Activated CD4-positive, alpha-beta T cell treated with anti-CD3 and anti-CD28 coated beads for 36 hours (primary cell): ENCODE data around the gene HMGXB4. TPM values are rescaled to one million over a fixed set of nuclear protein-coding genes. Genes with fewer than 3 reads are reported as not detected.

Experiments
- ATAC-seq: fragments of 200-7000 bp; cut with Tn5 transposase; one replicate; pipeline ENCODE4 v1.10.0; 2021; ENCODE audit warnings: mild to moderate bottlenecking, moderate library complexity
- CTCF ChIA-PET: fragments of 350-600 bp; sonication (Branson Sonifier 250); formaldehyde crosslinking; loops from one replicate; lab custom pipeline; 2021; ENCODE audit warnings: antibody characterized with exemption; lab: Charles Lee
- POLR2A ChIA-PET: fragments of 350-600 bp; sonication (Branson Sonifier 250); formaldehyde crosslinking; loops from one replicate; lab custom pipeline; 2021; ENCODE audit warnings: antibody characterized with exemption, inconsistent platforms; lab: Charles Lee
- DNase-seq: peaks from one replicate; pipeline ENCODE4 v3.0.0-alpha.2; 2020
- H3K27ac Mint-ChIP-seq: one replicate; pipeline ENCODE4 v1.8.0; 2021; ENCODE audit warnings: mixed read lengths
- H3K27me3 Mint-ChIP-seq: one replicate; pipeline ENCODE4 v1.8.0; 2021; ENCODE audit warnings: mixed read lengths
- H3K36me3 Mint-ChIP-seq: one replicate; pipeline ENCODE4 v1.8.0; 2021; ENCODE audit warnings: low read depth, mixed read lengths
- H3K4me1 Mint-ChIP-seq: one replicate; pipeline ENCODE4 v1.8.0; 2021; ENCODE audit warnings: mixed read lengths
- H3K4me3 Mint-ChIP-seq: one replicate; pipeline ENCODE4 v1.8.0; 2021; ENCODE audit warnings: mild to moderate bottlenecking, moderate library complexity, mixed read lengths
- H3K9me3 Mint-ChIP-seq: one replicate; pipeline ENCODE4 v1.8.0; 2021; ENCODE audit warnings: low read depth, mixed read lengths
- intact Hi-C, 2 experiments: fragments of 100-400 bp; cut with DNase I in 1 of 2; cut with micrococcal nuclease in 1 of 2; formaldehyde crosslinking; loops; one replicate each; pipeline versions ENCODE4 v1.14.2 to v1.15.1; 2022 to 2024; cut with DNase I, micrococcal nuclease
- total RNA-seq, 2 experiments: library from RNA; stranded (reverse); gene quantifications; one replicate each; pipeline ENCODE4 v1.2.3, GENCODE V29; 2021

The HMGXB4 gene, protein sequence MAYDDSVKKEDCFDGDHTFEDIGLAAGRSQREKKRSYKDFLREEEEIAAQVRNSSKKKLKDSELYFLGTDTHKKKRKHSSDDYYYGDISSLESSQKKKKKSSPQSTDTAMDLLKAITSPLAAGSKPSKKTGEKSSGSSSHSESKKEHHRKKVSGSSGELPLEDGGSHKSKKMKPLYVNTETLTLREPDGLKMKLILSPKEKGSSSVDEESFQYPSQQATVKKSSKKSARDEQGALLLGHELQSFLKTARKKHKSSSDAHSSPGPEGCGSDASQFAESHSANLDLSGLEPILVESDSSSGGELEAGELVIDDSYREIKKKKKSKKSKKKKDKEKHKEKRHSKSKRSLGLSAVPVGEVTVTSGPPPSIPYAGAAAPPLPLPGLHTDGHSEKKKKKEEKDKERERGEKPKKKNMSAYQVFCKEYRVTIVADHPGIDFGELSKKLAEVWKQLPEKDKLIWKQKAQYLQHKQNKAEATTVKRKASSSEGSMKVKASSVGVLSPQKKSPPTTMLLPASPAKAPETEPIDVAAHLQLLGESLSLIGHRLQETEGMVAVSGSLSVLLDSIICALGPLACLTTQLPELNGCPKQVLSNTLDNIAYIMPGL
- total RNA-seq = 10 to 100 TPM; 36.8 to 37.6 TPM

DNA sequence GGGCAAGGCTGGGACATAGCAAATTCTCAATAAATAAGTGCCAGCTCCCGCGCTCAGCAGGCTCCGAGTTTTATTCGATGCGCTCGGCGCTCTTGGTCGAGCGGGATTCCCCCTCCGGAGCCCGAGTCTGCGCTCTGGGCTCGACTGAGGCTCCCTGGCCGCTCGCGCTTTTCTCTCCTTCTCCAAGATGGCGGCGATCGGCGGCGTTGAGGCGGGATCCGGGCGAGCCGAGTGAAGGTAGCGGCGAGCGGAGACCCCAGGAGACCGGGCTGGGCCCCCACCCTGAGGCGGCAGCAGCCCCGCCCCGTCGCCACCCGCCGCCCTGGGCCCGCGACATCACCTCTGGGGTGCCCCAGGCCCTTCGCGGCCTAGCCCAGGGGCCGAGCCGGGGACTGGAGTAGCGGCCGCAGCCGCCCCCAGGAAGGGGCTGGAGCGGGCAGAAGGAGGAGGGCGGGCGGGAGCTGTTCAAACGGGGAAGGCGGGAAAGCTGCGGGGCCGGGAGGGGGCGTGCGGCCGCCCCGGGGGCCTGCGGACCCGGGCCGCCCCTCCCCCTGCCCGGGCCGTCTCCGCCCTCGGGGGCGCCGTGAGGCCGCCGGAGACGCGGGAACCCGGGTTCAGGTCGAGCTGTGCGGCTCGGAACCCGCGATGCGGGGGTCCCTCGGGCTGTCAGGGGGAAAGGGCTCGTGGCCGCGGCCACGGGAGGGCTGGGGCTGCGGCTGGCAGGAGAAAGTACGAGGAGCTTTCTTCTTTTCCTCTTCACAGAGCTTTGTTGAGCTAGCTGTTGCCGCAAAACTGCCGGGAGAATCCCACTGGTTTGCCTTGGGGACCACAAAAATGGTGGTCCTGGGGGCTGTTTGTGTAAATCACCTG lies at the start of gene HMGXB4:
TSS of gene HMGXB4 (plus strand) at position 173 of the 870 bp plus-strand sequence. CDS start 4,898 bp downstream, outside the sequence.
- Mint-ChIP-seq H3K4me1 (peaks cover 26% of the 10 kb centered on the region), H3K36me3 (peaks cover 27% of the 10 kb centered on the region), H3K27me3 (no peaks in the 10 kb centered on the region), H3K9me3 (no peaks in the 10 kb centered on the region), H3K4me3 (peak within 1 kb of the TSS; percentile 91), H3K27ac (peak within 1 kb of the TSS; percentile 90)
- ChIA-PET CTCF (interaction anchor here (1.1 kb wide), 3 partner anchors 12 to 123 kb away, joined by 3 to 4 read pairs (median 4); partner anchors contain the start of gene HMOX1), POLR2A (interaction anchor here (0.6 to 1.8 kb wide), 8 partner anchors 10 to 826 kb away, joined by 3 to 8 read pairs (median 5); partner anchors contain the start of gene TOM1)
- DNase-seq (peak; percentile 93), ATAC-seq (peak; percentile 92)
- intact Hi-C loops = loop anchor here (1.0 to 10.0 kb wide), 4 partner anchors 42 to 143 kb away; partner anchors contain the start of genes TOM1 (in 2 of the 2) and MCM5 (in 1 of the 2)

DNA sequence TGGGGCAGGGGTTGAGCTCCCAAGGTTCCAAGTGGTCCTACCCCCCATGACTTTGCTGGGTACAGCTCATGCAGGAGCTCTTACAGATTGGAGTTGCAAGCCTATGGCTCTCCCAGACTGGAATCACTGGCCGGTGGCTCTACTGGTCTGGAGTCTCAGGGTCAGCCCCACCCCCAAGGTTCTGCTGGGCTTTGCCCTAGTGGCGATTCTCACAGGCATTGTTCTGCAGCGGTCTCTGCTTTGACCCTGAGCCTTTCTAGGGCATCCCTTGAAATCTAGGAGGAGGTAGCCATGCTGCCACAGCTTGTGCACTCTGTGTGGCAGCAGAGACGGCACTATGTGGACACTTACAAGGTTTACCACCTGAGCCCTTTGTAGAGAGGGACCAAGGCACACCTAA lies 49.3 kb upstream of the HMGXB4 start:
- DNase-seq (no peak), ATAC-seq (no peak)
- ChIA-PET POLR2A (no interaction called here), CTCF (interaction anchor here (0.5 to 3.1 kb wide), 3 partner anchors 23 to 224 kb away, joined by 3 to 8 read pairs (median 3); no protein-coding TSS in a partner anchor)
- no peaks in the 10 kb centered on the region for H3K4me1 Mint-ChIP-seq
- H3K27ac Mint-ChIP-seq = no peak overlapping the region
- no peaks in the 10 kb centered on the region for H3K36me3 Mint-ChIP-seq
- no peaks in the 10 kb centered on the region for H3K9me3 Mint-ChIP-seq
- H3K4me3 Mint-ChIP-seq = no peak overlapping the region
- H3K27me3 Mint-ChIP-seq = peaks cover 11% of the 10 kb centered on the region
- intact Hi-C loops = no loop called here

DNA sequence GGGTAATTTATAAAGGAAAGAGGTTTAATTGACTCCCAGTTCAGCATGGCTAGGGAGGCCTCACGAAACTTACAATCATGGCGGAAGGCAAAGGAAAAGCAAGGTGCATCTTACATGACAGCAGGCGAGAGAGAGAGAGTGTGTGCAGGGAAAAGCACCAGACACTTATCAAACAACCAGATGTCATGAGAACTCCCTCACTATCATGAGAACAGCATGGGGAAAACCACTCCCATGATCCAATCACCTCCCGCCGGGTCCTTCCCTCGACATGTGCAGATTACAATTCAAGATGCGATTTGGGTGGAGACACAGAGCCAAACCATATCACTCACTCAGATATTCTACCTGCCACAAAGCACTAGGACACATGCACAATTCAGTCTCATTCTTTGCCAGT lies 48.1 kb upstream of the HMGXB4 start:
- ChIA-PET POLR2A (no interaction called here), CTCF (no interaction called here)
- Mint-ChIP-seq H3K27ac (no peak overlapping the region), H3K4me3 (no peak overlapping the region), H3K9me3 (no peaks in the 10 kb centered on the region), H3K36me3 (no peaks in the 10 kb centered on the region), H3K4me1 (no peaks in the 10 kb centered on the region), H3K27me3 (peaks cover 12% of the 10 kb centered on the region)
- DNase-seq = no peak
- intact Hi-C loops = no loop called here
- no peak for ATAC-seq

DNA sequence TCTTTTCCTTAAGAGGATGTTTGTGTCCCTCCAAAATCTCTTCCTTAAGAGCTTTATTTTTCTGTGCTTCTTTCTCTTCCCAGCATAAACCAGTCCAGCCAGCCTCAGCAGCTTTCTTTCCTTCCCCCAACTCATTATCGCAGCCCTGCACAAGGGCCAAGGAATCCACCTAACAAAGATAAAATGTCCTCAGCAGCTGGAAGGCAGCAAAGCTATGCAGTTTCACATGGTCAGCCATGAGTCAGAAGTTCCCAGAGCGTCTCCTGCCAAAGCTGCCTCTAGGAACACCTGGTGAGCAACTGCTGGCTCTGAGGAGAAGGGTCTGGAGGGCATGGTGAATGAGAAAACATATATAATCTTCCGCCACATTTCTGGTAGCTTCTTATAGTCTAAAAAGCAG lies 45.3 kb upstream of the HMGXB4 start:
- CTCF ChIA-PET = no interaction called here
- H3K36me3 Mint-ChIP-seq = no peaks in the 10 kb centered on the region
- intact Hi-C loops = no loop called here

DNA sequence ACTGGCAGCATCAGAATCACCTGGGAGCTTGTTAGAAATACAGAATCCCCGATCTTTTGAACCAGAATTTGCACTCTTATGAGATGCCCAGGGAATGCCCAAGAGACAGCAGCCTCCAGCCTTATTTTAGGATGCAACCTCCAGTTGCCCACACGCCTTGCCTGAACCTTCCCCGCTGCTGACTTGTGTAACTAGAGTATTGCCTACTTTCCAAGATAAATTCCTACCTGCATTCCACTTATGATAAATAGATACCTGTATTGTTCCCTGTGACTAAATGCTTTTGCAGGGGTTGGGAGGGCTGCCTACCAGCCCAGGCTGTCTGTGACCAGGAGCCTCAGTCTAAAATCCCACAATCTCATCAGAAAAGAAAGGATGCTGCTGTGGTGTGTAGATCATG lies 44.3 kb upstream of the HMGXB4 start:
- Mint-ChIP-seq H3K4me1 (no peaks in the 10 kb centered on the region), H3K36me3 (no peaks in the 10 kb centered on the region), H3K9me3 (no peaks in the 10 kb centered on the region), H3K4me3 (no peak overlapping the region), H3K27me3 (peaks cover 10% of the 10 kb centered on the region), H3K27ac (no peak overlapping the region)
- ChIA-PET POLR2A (no interaction called here), CTCF (interaction anchor here (1.1 kb wide), 1 partner anchor 18 kb away, joined by 3 read pairs; no protein-coding TSS in a partner anchor)
- DNase-seq = no peak
- intact Hi-C loops = no loop called here
- ATAC-seq = no peak

More for the DNA sequence above, 45.3 kb upstream of the HMGXB4 start:
- Mint-ChIP-seq H3K4me1 (no peaks in the 10 kb centered on the region), H3K27me3 (peaks cover 12% of the 10 kb centered on the region), H3K27ac (no peak overlapping the region), H3K9me3 (no peaks in the 10 kb centered on the region), H3K4me3 (no peak overlapping the region)
- DNase-seq = no peak
- ATAC-seq = no peak
- POLR2A ChIA-PET = no interaction called here

DNA sequence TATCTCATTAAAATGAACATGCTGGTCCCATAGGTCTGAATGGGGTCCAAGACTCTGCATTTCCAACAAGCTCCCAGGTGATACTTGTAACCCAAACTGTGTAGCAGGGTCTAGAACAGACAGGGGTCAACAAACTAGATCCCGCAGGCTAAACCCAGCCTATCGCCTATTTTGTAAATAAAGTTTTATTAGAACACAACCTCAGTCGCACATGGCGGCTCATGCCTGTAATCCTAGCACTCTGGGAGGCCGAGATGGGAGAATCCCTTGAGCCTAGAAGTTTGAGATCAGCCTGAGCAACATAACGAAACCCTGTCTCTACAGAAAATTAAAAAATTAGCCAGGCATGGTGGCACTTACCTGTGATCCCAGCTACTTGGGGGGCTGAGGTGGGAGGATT lies 42.3 kb upstream of the HMGXB4 start:
- Mint-ChIP-seq H3K27ac (no peak overlapping the region), H3K4me3 (no peak overlapping the region), H3K9me3 (no peaks in the 10 kb centered on the region), H3K36me3 (no peaks in the 10 kb centered on the region), H3K27me3 (peaks cover 4% of the 10 kb centered on the region), H3K4me1 (no peaks in the 10 kb centered on the region)
- intact Hi-C loops = no loop called here
- ATAC-seq (no peak), DNase-seq (no peak)
- ChIA-PET POLR2A (no interaction called here), CTCF (interaction anchor here (0.6 kb wide), 1 partner anchor 1360 kb away, joined by 3 read pairs; no protein-coding TSS in a partner anchor)

DNA sequence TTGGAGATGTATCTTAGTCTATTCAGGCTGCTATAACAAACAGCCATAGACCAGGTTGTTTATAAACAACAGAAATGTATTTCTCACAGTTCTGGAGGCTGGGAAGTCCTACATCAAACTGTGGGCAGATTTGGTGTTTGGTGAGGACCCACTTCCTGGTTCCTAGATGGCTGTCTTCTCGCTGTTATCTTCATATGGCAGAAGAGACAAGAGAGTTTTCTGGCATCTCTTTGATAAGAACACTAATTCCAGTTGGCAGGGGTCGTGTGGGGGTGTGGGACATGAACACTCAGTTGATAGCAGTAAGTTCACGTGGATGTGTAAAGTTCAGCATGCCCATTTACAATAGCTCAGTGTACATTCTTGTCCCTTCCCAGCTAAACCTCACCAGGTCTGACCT lies 41.3 kb upstream of the HMGXB4 start:
- POLR2A ChIA-PET = no interaction called here
- CTCF ChIA-PET = no interaction called here
- Mint-ChIP-seq H3K27ac (no peak overlapping the region), H3K27me3 (peaks cover 4% of the 10 kb centered on the region), H3K4me1 (no peaks in the 10 kb centered on the region), H3K4me3 (no peak overlapping the region), H3K9me3 (no peaks in the 10 kb centered on the region), H3K36me3 (no peaks in the 10 kb centered on the region)
- intact Hi-C loops = no loop called here
- no peak for DNase-seq
- no peak for ATAC-seq

DNA sequence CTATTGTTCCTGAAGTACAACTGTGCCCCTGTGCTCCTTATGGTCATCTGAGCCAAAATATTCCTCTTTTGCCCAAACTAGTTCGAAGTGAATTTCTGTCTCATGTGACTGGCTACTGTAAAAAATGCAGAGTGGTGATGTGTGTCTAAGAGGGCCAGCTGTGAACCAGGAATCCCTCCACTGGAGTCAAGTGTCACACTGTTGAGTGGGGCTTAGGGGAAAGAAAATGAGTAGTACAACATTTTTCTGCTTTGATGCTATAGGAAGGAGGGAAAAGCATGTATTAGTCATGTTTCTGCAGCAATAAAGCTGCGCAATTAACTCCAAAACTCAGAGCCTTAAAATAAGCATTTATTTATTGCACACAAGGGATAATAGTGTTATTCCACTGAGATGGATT lies 39.8 kb upstream of the HMGXB4 start:
- Mint-ChIP-seq H3K27ac (no peak overlapping the region), H3K9me3 (no peaks in the 10 kb centered on the region), H3K36me3 (no peaks in the 10 kb centered on the region), H3K4me3 (no peak overlapping the region), H3K4me1 (no peaks in the 10 kb centered on the region), H3K27me3 (peaks cover 4% of the 10 kb centered on the region)
- ChIA-PET CTCF (interaction anchor here (1.1 kb wide), 1 partner anchor 14 kb away, joined by 4 read pairs; no protein-coding TSS in a partner anchor), POLR2A (no interaction called here)
- ATAC-seq (no peak), DNase-seq (no peak)
- intact Hi-C loops = no loop called here

DNA sequence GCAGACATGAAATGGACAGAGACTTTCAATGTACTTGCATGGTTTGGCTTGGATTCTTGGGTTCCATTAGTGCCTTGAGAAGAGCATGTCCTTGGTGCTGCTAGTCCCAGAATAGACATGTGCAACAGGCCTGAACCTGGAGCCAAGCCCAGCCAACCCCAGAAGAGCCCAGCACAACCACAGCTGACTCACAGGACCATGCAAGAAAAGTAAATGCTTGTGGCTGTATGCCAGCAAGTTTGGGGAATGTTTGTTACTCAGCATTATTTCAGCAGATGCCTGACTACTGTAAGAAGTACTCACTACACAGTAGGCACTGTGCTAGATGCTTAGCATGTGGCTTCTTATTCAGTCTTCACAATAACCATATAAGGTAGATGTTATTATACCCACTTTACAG lies 39.2 kb upstream of the HMGXB4 start:
- no peak for DNase-seq
- H3K27ac Mint-ChIP-seq = no peak overlapping the region
- H3K36me3 Mint-ChIP-seq = no peaks in the 10 kb centered on the region
- intact Hi-C loops = no loop called here
- H3K4me1 Mint-ChIP-seq = no peaks in the 10 kb centered on the region
- no peaks in the 10 kb centered on the region for H3K9me3 Mint-ChIP-seq
- peaks cover 3% of the 10 kb centered on the region for H3K27me3 Mint-ChIP-seq
- H3K4me3 Mint-ChIP-seq = no peak overlapping the region
- CTCF ChIA-PET = interaction anchor here (1.0 kb wide), 1 partner anchor 13 kb away, joined by 4 read pairs; no protein-coding TSS in a partner anchor
- POLR2A ChIA-PET = no interaction called here
- no peak for ATAC-seq

DNA sequence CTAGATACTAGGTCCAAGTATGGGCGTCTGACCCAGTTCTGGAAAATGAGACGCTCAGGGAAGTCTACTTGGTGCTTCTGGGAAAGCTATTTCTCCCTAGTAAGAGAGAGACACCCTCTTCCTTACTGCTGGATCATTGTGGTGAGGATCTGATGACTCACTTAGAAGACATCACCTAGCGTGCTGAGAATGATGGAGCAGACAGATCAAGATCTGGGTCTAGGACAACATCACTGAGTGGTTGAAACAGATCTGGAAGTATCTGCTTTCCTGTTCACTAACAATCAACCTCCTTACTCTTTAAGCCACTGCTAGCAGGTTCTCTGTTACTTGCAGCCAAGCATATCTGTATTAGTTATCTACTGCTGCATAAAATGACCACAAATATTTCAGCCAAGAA lies 38.3 kb upstream of the HMGXB4 start:
- intact Hi-C loops = no loop called here
- DNase-seq (no peak), ATAC-seq (no peak)
- Mint-ChIP-seq H3K4me3 (no peak overlapping the region), H3K4me1 (no peaks in the 10 kb centered on the region), H3K9me3 (no peaks in the 10 kb centered on the region), H3K27me3 (peaks cover 2% of the 10 kb centered on the region), H3K27ac (no peak overlapping the region), H3K36me3 (no peaks in the 10 kb centered on the region)
- ChIA-PET CTCF (no interaction called here), POLR2A (no interaction called here)

DNA sequence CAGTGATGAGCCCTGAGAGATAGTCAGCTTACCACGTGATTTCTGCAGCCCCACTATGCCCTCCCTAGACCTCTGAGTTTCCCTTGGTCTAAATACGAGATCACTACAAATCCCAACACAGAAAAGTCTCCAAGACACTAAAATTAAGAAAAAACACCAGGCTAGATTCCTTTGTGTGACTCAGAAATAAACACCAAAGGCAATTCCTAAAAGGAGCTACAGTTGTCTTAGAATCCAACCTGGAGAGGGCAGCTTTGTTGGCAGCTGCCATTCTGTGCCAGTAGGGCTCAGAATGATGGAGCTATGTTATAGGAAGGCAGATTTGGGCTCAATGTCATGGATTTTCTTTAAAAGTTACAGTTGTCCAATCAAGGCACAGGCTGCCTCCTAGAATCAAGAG lies 37.1 kb upstream of the HMGXB4 start:
- Mint-ChIP-seq H3K27me3 (peaks cover 7% of the 10 kb centered on the region), H3K27ac (no peak overlapping the region), H3K9me3 (no peaks in the 10 kb centered on the region), H3K36me3 (no peaks in the 10 kb centered on the region), H3K4me3 (no peak overlapping the region), H3K4me1 (no peaks in the 10 kb centered on the region)
- ChIA-PET CTCF (interaction anchor here (2.3 kb wide), 1 partner anchor 11 kb away, joined by 8 read pairs; no protein-coding TSS in a partner anchor), POLR2A (no interaction called here)
- ATAC-seq (no peak), DNase-seq (no peak)
- intact Hi-C loops = no loop called here
